Panc1 (cell line): ENCODE data around the gene ATG13. TPM values are rescaled to one million over a fixed set of nuclear protein-coding genes. Genes with fewer than 3 reads are reported as not detected.

Source experiments
- ATAC-seq: fragments of 200-7000 bp; cut with Tn5 transposase; 2 replicates; pipeline ENCODE4 v1.9.1; 2020; ENCODE audit warnings: mild to moderate bottlenecking, moderate library complexity
- BruUV-seq: library from RNA; stranded (reverse); fragments of 400-500 nt; replicated peaks from 2 replicates; lab custom pipeline; 2021; lab: Mats Ljungman, UMichigan
- CTCF ChIA-PET: fragments of 300-600 bp; sonication (Branson Sonifier 250); formaldehyde crosslinking; loops from one replicate; lab custom pipeline; 2022; ENCODE audit warnings: antibody characterized with exemption; lab: Charles Lee
- POLR2A ChIA-PET: fragments of 300-600 bp; sonication (Branson Sonifier 250); formaldehyde crosslinking; loops from one replicate; lab custom pipeline; 2022; ENCODE audit warnings: antibody characterized with exemption; lab: Charles Lee
- DNase-seq: peaks from one replicate; pipeline ENCODE4 v3.0.0-alpha.2; 2010; ENCODE audit warnings: low read depth, low spot score
- H3K27ac ChIP-seq: 2 replicates; pipeline ENCODE4 v1.5.1; 2011; ENCODE audit warnings: mild to moderate bottlenecking, low read length, inconsistent platforms
- H3K27me3 ChIP-seq: fragments of 200-500 bp; sonication (Bioruptor generic); 2 replicates; pipeline ENCODE4 v1.6.0; 2014; ENCODE audit warnings: low read length, inconsistent platforms; ENCODE audit not compliant: control insufficient read depth, insufficient read depth
- H3K36me3 ChIP-seq: fragments of 200-500 bp; sonication (Bioruptor generic); 2 replicates; pipeline ENCODE4 v1.5.1; 2014; ENCODE audit warnings: inconsistent platforms, mild to moderate bottlenecking, low read length, moderate library complexity; ENCODE audit not compliant: control insufficient read depth, insufficient read depth
- H3K4me1 ChIP-seq: 2 replicates; pipeline ENCODE4 v1.5.1; 2011; ENCODE audit warnings: inconsistent platforms, mild to moderate bottlenecking, low read length, moderate library complexity; ENCODE audit not compliant: control insufficient read depth, insufficient read depth
- H3K4me3 ChIP-seq, 2 experiments: 2 replicates each; pipeline ENCODE4 v1.5.1; 2011 to 2012; ENCODE audit warnings: low read depth in 2 of 2, low read length in 2 of 2, mild to moderate bottlenecking in 2 of 2, inconsistent platforms in 1 of 2, moderate library complexity in 1 of 2
- H3K9me3 ChIP-seq: fragments of 200-500 bp; sonication (Bioruptor generic); 2 replicates; pipeline ENCODE4 v1.5.1; 2014; ENCODE audit warnings: low read depth, mild to moderate bottlenecking, inconsistent platforms, low read length, moderate library complexity; ENCODE audit not compliant: control insufficient read depth, insufficient read depth
- CTCF ChIP-seq: fragments of 450-650 bp; IDR thresholded peaks from 2 replicates; pipeline ENCODE4 v1.5.1; 2017; ENCODE audit warnings: mild to moderate bottlenecking
- POLR2AphosphoS5 ChIP-seq: IDR thresholded peaks from 2 replicates; pipeline ENCODE4 v1.6.1; 2012; ENCODE audit warnings: mild to moderate bottlenecking, low read depth, low read length, moderate library complexity
- REST ChIP-seq, 2 experiments: IDR thresholded peaks; 2 replicates each; pipeline ENCODE4 v1.6.1; 2011 to 2012; ENCODE audit warnings: low read depth in 2 of 2, control low read depth in 1 of 2, low read length in 1 of 2, mild to moderate bottlenecking in 1 of 2, moderate library complexity in 1 of 2; ENCODE audit not compliant: insufficient read depth in 1 of 2
- SIN3A ChIP-seq: IDR thresholded peaks from 2 replicates; pipeline ENCODE4 v1.6.1; 2012; ENCODE audit warnings: low read depth, mild to moderate bottlenecking, low read length, moderate library complexity, borderline replicate concordance; ENCODE audit not compliant: insufficient read depth
- TCF7L2 ChIP-seq: IDR thresholded peaks from 2 replicates; pipeline ENCODE4 v1.6.1; 2011; ENCODE audit warnings: mild to moderate bottlenecking, low read depth, low read length, inconsistent platforms
- in situ Hi-C: cut with HindIII; loops from 2 replicates; pipeline ENCODE4 v1.10.0; 2016; ENCODE audit warnings: low sequenced_read_pairs, low pct_unique_long_range_greater_than_20kb
- intact Hi-C: fragments of 100-400 bp; cut with micrococcal nuclease; formaldehyde crosslinking; loops from one replicate; pipeline ENCODE4 v1.10.0; 2022; ENCODE audit not compliant: unreplicated experiment
- total RNA-seq: library from RNA; stranded (reverse); gene quantifications from one replicate; pipeline ENCODE4 v1.2.1, GENCODE V29; 2021; ENCODE audit not compliant: unreplicated experiment

The ATG13 gene
- total RNA-seq, 1 experiment from 2014 or later, result 57.9 TPM

- BruUV-seq, result no TSS peak
- ChIA-PET CTCF (no interaction called here), POLR2A (interaction anchor here (0.6 kb wide), 1 partner anchor 536 kb away, joined by 8 read pairs; no protein-coding TSS in a partner anchor)
- Histone ChIP-seq H3K4me3 (no peak overlapping the region), H3K27me3 (no peaks in the 10 kb centered on the region), H3K27ac (no peak overlapping the region), H3K4me1 (peaks cover 8% of the 10 kb centered on the region), H3K9me3 (no peaks in the 10 kb centered on the region), H3K36me3 (no peaks in the 10 kb centered on the region)
- ATAC-seq, result no peak
- no peak for DNase-seq
- TF ChIP-seq SIN3A (no peak), REST (IDR thresholded peaks at IDR 0.05; ENCODE audit: insufficient read depth in 1 of 2, low read depth in 2 of 2, low read length in 1 of 2) (no peak), TCF7L2 (no peak), POLR2AphosphoS5 (no peak), CTCF (no peak)
- intact Hi-C loops, result no loop called here
- in situ Hi-C loops, result no loop called here
These were observed 60.8 kb downstream of the ATG13 start for GRCh38 chr11:46677991-46678740.

GRCh38 chr11:46678741-46679130 lies 61.4 kb downstream of the ATG13 start:
- no TSS peak for BruUV-seq
- ChIA-PET CTCF (no interaction called here), POLR2A (interaction anchor here (0.6 kb wide), 1 partner anchor 535 kb away, joined by 8 read pairs; no protein-coding TSS in a partner anchor)
- H3K4me3 ChIP-seq, result no peak overlapping the region
- no peak for TF ChIP-seq SIN3A
- no peak for TF ChIP-seq REST (IDR thresholded peaks at IDR 0.05; ENCODE audit: insufficient read depth in 1 of 2, low read depth in 2 of 2, low read length in 1 of 2)
- no peak for TF ChIP-seq CTCF
- no peak for TF ChIP-seq POLR2AphosphoS5
- no peak for TF ChIP-seq TCF7L2
- intact Hi-C loops (no loop called here), in situ Hi-C loops (no loop called here)
- ATAC-seq, result no peak
- H3K9me3 ChIP-seq, result no peaks in the 10 kb centered on the region
- H3K27ac ChIP-seq, result no peak overlapping the region
- no peaks in the 10 kb centered on the region for H3K36me3 ChIP-seq
- no peaks in the 10 kb centered on the region for H3K27me3 ChIP-seq
- H3K4me1 ChIP-seq, result peaks cover 9% of the 10 kb centered on the region
- DNase-seq, result no peak
